ENCODE measurements around the gene DDX55.

DNA sequence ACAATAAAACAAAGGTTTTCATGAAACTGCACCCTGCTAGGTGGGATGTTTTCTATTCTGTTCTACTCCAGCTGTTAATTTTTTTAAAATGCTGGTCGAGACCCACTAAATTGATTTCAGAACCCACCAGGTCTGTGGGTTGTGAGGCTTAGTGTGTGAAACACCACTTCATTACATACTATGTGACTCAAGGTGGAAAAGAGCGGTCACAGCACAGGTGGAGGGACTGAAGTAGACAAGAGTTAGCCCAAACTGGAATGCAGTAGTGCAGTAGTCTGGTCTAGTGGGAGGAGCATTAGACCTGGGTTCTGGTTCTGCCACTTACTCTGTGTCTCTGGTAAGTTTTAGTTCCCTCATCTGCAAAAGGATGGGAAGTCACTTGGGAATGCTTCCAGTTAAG, 12.2 kb downstream of the DDX55 start:
- TF ChIP-seq CTCF (IDR thresholded peaks at IDR 0.05) (no peak), EZH2 (IDR thresholded peaks at IDR 0.05) (no peak)

Data from neural progenitor cell (in vitro differentiated cells).